NT2/D1 (cell line): ENCODE data around the gene NTN1.

ENCODE experiments used
- SUZ12 ChIP-seq: IDR thresholded peaks from 2 replicates; pipeline ENCODE4 v1.6.1; 2011; ENCODE audit not compliant: insufficient read length, insufficient read depth; ENCODE audit errors: extremely low read depth
- YY1 ChIP-seq: IDR thresholded peaks from 2 replicates; pipeline ENCODE4 v1.6.1; 2011; ENCODE audit not compliant: insufficient read length, insufficient read depth
- ZNF274 ChIP-seq: IDR thresholded peaks from 2 replicates; pipeline ENCODE4 v1.6.1; 2011; ENCODE audit warnings: mild to moderate bottlenecking, low read depth, low read length

DNA sequence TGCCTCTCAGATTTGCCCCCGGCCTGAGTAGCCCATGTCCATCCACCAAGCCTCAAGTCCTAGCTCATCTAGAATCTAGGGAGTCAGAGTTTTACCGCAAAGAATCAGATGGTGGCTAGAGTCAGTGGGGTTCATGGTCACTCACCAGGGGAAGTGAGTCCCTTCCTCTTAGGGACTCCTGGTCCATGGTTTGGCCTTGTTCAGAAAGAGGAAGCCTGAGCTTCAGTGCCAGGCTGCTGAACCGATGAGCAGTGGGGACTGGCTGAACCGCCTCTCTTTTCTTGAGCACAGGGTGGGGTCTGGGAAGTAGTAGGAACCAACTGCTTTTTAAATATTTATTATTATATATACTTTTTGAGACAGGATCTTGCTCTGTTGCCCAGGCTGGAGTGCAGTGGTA lies 160.3 kb downstream of the NTN1 start:
- TF ChIP-seq YY1: no peak
- no peak for TF ChIP-seq SUZ12
- no peak for TF ChIP-seq ZNF274
